ENCODE data around the gene IFT25.

IFT25 gene

DNA sequence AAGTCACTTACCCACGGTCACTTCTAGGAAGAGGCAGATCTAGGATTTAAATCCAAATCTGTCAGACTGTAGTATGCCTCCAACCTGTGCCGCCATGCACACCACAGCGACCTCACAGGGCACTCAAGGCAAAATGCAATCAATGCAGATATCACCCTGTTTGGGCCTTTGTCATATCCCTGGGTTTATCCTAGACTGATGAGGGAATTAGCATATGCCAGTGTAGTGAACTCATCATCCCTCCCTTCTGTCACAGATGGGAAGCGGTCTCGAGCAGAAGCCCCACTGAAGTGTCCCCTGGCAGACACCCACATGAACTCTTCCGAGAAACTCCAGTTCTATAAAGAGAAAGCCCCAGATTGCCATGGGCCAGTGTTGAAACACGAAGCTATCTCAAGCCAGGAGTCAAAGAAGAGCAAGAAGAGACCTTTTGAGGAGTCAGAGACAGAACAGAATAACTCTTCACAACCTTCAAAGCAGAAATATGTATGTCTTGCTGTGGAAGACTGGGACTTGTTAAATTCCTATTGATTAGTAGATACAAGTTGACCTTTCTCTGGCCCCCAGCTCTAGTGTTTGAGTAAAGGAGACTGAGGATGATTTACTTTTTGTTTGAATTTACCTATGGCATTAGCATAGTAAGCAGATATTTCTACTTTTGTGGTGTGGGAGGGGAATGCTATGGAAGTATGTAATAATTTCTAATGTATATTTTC, 22.1 kb upstream of the IFT25 start:
- in situ Hi-C loops (cut with HindIII; ENCODE audit: low sequenced_read_pairs) = no loop called here
- no peak overlapping the region for H3K4me3 ChIP-seq (ENCODE audit: low read depth, low read length)
- TF ChIP-seq, protein P1, sequence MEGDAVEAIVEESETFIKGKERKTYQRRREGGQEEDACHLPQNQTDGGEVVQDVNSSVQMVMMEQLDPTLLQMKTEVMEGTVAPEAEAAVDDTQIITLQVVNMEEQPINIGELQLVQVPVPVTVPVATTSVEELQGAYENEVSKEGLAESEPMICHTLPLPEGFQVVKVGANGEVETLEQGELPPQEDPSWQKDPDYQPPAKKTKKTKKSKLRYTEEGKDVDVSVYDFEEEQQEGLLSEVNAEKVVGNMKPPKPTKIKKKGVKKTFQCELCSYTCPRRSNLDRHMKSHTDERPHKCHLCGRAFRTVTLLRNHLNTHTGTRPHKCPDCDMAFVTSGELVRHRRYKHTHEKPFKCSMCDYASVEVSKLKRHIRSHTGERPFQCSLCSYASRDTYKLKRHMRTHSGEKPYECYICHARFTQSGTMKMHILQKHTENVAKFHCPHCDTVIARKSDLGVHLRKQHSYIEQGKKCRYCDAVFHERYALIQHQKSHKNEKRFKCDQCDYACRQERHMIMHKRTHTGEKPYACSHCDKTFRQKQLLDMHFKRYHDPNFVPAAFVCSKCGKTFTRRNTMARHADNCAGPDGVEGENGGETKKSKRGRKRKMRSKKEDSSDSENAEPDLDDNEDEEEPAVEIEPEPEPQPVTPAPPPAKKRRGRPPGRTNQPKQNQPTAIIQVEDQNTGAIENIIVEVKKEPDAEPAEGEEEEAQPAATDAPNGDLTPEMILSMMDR (IDR thresholded peaks at IDR 0.05; ENCODE audit: low read depth, low read length) = no peak
- DNase-seq (ENCODE audit: low read depth, low spot score) = no peak

DNA sequence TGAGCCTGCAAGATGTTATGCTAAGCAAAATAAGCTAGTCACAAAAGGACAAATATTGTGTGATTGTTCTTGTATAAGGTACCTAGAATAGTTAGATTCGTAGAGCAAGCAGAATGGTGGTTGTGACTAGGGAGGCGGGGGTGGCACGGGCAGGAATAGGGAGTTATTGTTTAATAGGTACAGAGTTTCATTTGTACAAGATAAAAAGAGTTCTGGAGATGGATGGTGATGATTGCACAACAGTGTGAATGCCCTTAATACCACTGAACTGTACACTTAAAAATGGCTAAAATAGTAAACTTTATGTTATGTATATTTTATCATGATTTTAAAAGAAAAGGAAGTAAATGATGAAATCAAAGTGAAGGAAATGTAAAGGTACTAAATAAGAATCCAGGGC, 21.3 kb upstream of the IFT25 start:
- H3K4me3 ChIP-seq (ENCODE audit: low read depth, low read length) = no peak overlapping the region
- in situ Hi-C loops (cut with HindIII; ENCODE audit: low sequenced_read_pairs) = no loop called here
- DNase-seq (ENCODE audit: low read depth, low spot score) = no peak
- TF ChIP-seq, protein P1 (IDR thresholded peaks at IDR 0.05; ENCODE audit: low read depth, low read length) = no peak

DNA sequence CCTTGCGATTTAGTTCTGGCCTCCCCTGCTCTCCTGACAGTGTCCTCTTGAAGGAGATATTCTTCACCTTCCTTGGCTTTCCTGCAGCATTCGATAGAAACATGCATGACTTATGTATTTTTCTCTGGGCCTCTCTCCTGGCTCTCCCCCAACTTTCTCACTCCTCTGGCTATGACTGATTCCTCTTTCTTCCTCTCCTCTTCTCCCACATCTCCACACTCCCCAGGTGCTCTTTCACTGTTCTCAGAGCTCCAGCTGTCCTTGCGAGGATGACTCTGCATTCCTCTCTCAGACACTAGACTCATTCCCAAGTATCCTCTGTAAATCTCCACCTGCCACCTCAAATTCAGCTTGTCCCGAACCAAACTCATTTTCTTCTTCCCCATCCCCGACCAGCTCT, 18.6 kb upstream of the IFT25 start:
- TF ChIP-seq, protein P1 (IDR thresholded peaks at IDR 0.05; ENCODE audit: low read depth, low read length) = no peak
- H3K4me3 ChIP-seq (ENCODE audit: low read depth, low read length) = no peak overlapping the region
- no peak for DNase-seq (ENCODE audit: low read depth, low spot score)
- in situ Hi-C loops (cut with HindIII; ENCODE audit: low sequenced_read_pairs) = no loop called here

DNA sequence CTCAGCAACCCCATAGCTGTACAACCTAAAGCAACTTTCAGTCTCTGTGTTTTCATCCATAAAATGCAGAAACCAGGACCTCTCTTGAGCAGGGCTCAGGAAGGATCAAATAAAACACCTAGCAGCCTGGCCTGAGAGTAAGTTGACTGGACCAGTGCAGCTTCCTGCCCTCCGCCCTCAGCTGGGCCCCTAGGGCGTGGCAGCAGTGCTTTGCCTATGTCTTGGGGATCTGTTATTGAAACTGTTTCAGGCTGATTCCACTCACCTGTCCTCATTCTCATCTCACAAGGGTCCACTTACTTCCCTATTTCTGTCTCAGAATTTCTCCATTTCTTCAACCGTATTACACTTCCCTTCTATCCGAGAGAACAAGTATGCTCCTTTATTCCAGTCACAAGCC, 18.0 kb upstream of the IFT25 start:
- TF ChIP-seq, protein P1 (IDR thresholded peaks at IDR 0.05; ENCODE audit: low read depth, low read length) = no peak
- no peak overlapping the region for H3K4me3 ChIP-seq (ENCODE audit: low read depth, low read length)
- no peak for DNase-seq (ENCODE audit: low read depth, low spot score)
- in situ Hi-C loops (cut with HindIII; ENCODE audit: low sequenced_read_pairs) = no loop called here

DNA sequence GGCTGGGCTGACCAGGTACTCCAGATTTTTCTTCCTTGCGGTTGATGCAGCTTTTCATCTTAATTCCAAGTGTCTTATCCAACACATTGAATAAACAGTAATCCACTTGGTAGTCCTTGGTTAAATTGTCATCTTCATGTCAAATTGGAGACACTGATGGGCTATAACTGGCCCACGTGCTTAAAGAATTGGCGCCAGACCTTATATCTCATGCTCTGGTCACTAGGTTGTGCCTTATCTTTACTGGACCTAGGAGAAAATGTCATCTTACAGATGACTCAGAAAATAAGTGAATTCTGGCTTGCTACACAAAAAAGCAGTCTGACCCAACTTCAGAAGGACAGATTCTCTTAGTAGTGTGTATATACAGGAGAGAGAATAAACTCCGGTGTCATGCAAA, 16.9 kb upstream of the IFT25 start:
- in situ Hi-C loops (cut with HindIII; ENCODE audit: low sequenced_read_pairs) = no loop called here
- H3K4me3 ChIP-seq (ENCODE audit: low read depth, low read length) = no peak overlapping the region
- no peak for DNase-seq (ENCODE audit: low read depth, low spot score)
- TF ChIP-seq, protein P1 (IDR thresholded peaks at IDR 0.05; ENCODE audit: low read depth, low read length) = no peak

DNA sequence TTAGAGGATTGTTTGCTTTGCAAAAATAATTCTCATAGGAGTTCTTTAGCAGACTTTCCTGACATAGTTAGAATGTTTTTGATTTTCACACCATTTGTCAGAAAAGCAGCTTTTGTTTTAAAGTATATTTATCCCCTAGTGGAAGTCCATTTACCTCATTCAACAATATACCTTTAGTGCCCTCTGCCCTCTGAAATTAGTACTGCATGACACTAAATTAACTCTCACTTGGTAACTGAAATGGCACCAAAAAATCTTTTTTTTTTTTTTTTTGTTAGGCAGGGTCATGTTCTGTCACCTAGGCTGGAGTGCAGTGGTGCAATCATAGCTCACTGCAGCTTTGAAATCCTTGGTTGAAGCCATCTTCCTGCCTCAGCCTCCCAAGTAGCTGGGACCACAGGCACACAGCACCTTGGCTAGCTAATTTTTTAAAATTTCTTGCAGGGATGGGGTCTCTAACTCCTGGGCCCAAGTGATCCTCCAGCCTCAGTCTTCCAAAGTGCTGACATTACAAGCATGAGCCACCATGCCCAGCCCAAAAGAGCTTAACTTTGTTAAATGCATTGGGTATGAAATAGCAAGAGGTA, 14.3 kb upstream of the IFT25 start:
- no peak overlapping the region for H3K4me3 ChIP-seq (ENCODE audit: low read depth, low read length)
- in situ Hi-C loops (cut with HindIII; ENCODE audit: low sequenced_read_pairs) = no loop called here
- TF ChIP-seq, protein P1 (IDR thresholded peaks at IDR 0.05; ENCODE audit: low read depth, low read length) = peak; percentile 32
- DNase-seq (ENCODE audit: low read depth, low spot score) = peak; percentile 22
